Ureter (tissue), 1 donor: ENCODE measurements around the gene VIP. TPM values are rescaled to one million over a fixed set of nuclear protein-coding genes. Genes with fewer than 3 reads are reported as not detected.
"Not testable (repeated sequence)": the region's sequence is repeated elsewhere in the genome, so short reads cannot be mapped to it uniquely, and the experiment has no call there.

Experiments used
- DNase-seq: peaks from one replicate; pipeline ENCODE4 v3.0.0-alpha.2; 2020; ENCODE audit warnings: low spot score
- total RNA-seq: library from RNA; stranded (reverse); gene quantifications from one replicate; pipeline ENCODE4 v1.2.4, GENCODE V29; 2023
- donor health status: DM: yes; HTN: yes; CAD: no.

The VIP gene
- total RNA-seq = 0.39 TPM

GRCh38 chr6:152750694-152751093 lies at the start of gene VIP:
Gene VIP, plus strand, starts transcription at chr6:152750797. Its CDS starts 1,381 bp downstream, at chr6:152752178.
- no peak for DNase-seq

GRCh38 chr6:152701081-152701862 lies 49.3 kb upstream of the VIP start:
- DNase-seq = no peak

GRCh38 chr6:152701863-152702401 lies 48.7 kb upstream of the VIP start:
- no peak for DNase-seq

GRCh38 chr6:152703750-152704149 lies 46.8 kb upstream of the VIP start:
- not testable (repeated sequence) for DNase-seq

GRCh38 chr6:152705327-152705726 lies 45.3 kb upstream of the VIP start:
- DNase-seq = no peak

- no peak for DNase-seq
These were observed 34.3 kb upstream of the VIP start for GRCh38 chr6:152716322-152716721.

GRCh38 chr6:152720974-152721373 lies 29.6 kb upstream of the VIP start:
- no peak for DNase-seq

GRCh38 chr6:152721956-152722355 lies 28.6 kb upstream of the VIP start:
- no peak for DNase-seq

GRCh38 chr6:152723398-152723797 lies 27.2 kb upstream of the VIP start:
- DNase-seq = no peak

GRCh38 chr6:152726313-152726712 lies 24.3 kb upstream of the VIP start:
- DNase-seq = no peak

GRCh38 chr6:152727507-152727906 lies 23.1 kb upstream of the VIP start:
- no peak for DNase-seq

- no peak for DNase-seq
These were observed 16.0 kb upstream of the VIP start for GRCh38 chr6:152734630-152735029.

GRCh38 chr6:152736687-152737273 lies 13.8 kb upstream of the VIP start:
- DNase-seq = no peak

- DNase-seq = no peak
These were observed 5.0 kb upstream of the VIP start for GRCh38 chr6:152745509-152746171.

GRCh38 chr6:152746172-152746553 lies 4.4 kb upstream of the VIP start:
- DNase-seq = no peak

- no peak for DNase-seq
These were observed 1.8 kb upstream of the VIP start for GRCh38 chr6:152748843-152749242.

GRCh38 chr6:152749336-152749735 lies 1.3 kb upstream of the VIP start:
- no peak for DNase-seq

- DNase-seq = no peak
These were observed 14.7 kb downstream of the VIP start for GRCh38 chr6:152765331-152765730.

- DNase-seq = no peak
These were observed 18.6 kb downstream of the VIP start for GRCh38 chr6:152769159-152769558.

- DNase-seq = no peak
These were observed 19.4 kb downstream of the VIP start for GRCh38 chr6:152769993-152770392.

- no peak for DNase-seq
These were observed 20.6 kb downstream of the VIP start for GRCh38 chr6:152771061-152771687.

- DNase-seq = no peak
These were observed 24.8 kb downstream of the VIP start for GRCh38 chr6:152775428-152775827.
